ENCODE measurements around the gene CHST15. TPM values are rescaled to one million over a fixed set of nuclear protein-coding genes. Genes with fewer than 3 reads are reported as not detected.
"Not testable (repeated sequence)": the region's sequence is repeated elsewhere in the genome, so short reads cannot be mapped to it uniquely, and the experiment has no call there.

CHST15 gene
- total RNA-seq, 2 experiments from 2014 or later: 0.28 to 0.60 TPM

GRCh38 chr10:124041675-124042445, 51.5 kb downstream of the CHST15 start:
- Mint-ChIP-seq H3K9me3 (no peaks in the 10 kb centered on the region), H3K36me3 (no peaks in the 10 kb centered on the region), H3K4me3 (no peak overlapping the region), H3K4me1 (peaks cover 5% of the 10 kb centered on the region), H3K27me3 (peaks cover 25% of the 10 kb centered on the region), H3K27ac (no peak overlapping the region)
- ATAC-seq (ENCODE audit: low read depth) (no peak), DNase-seq (no peak)
- POLR2A ChIA-PET: no interaction called here

DNA sequence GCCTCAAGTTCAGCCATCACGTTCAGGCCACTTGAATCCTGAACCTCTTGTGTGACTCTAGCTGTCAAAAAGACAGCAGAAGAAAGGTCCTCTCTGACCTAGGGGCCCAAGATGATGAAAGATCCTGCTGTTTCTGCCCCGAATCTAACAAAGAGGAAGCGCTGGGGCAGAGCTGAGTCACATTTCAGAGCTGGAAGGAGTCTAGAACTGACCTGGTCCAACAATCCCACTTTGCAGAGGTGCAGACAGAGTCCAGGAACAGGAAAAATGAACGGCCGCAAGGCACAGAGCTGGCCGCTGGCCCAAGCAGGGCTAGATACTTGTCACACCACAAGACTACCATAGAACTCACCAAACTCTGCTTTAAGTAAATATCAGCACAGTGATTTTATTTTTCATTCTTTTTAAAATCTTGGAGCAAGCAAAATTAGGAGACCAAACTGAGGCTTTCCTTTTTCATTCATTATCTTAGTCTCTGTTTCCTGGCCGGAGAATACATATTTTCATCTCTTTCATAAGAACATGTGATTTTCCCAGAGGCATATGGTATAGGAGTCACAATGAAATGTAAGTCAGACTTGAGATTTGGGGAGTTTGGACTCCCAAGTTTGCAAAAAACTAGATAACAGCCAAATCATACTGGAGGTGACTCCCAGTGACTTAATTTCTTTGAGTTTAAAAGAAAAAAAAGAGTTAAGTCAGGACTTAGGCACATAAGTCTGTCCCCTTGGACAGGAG, 52.8 kb downstream of the CHST15 start:
- H3K4me3 Mint-ChIP-seq: no peak overlapping the region
- H3K36me3 Mint-ChIP-seq: no peaks in the 10 kb centered on the region
- no peak overlapping the region for H3K27ac Mint-ChIP-seq
- no peak for ATAC-seq (ENCODE audit: low read depth)
- peaks cover 26% of the 10 kb centered on the region for H3K27me3 Mint-ChIP-seq
- no peaks in the 10 kb centered on the region for H3K9me3 Mint-ChIP-seq
- POLR2A ChIA-PET: no interaction called here
- H3K4me1 Mint-ChIP-seq: peaks cover 11% of the 10 kb centered on the region
- no peak for DNase-seq

DNA sequence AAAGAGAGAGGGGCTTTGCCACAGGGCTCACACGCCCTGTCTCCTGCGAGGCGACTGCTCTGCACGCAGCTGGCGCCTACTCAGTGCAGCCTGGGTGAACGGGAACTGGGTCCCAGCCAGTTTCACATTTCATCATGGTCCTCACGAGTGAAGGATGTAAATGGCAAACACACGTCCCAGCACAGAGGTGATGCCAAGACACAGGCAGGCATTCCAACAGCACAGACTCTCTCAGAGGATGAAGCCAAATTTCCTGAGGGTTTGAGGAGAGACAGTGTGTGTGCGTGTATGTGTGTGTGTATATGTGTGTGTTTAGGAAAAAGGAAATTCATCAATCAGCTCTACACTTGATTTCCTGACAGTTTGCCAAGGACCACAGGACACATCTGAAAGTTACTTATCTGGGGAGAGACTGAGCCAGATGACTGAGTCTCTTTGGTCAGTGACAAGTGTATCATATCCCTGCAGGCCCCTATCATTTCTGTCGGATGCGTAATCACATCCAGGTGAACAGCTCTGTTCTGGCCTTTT, 53.9 kb downstream of the CHST15 start:
- H3K9me3 Mint-ChIP-seq: no peaks in the 10 kb centered on the region

DNA sequence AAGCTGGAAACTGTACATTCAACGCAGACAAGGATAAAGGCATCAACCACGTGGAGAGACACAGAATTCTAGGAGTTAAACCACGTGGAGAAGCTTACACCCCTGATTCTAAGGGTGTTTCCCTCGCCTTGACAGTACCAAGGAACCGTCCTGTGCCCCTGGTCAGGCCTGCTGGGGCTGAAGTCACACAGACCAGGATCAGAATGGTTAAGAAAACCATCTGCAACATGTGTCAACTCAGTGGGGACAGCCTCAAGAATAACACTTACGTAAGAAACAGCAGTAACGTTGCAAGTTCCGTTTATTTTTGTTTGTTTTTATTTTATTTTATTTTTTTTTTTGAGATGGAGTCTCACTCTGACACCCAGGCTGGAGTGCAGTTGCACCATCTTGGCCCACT, 55.6 kb downstream of the CHST15 start:
- H3K9me3 Mint-ChIP-seq: no peaks in the 10 kb centered on the region

More for the DNA sequence above, 53.9 kb downstream of the CHST15 start:
- no peaks in the 10 kb centered on the region for H3K36me3 Mint-ChIP-seq
- DNase-seq (no peak), ATAC-seq (ENCODE audit: low read depth) (no peak)
- H3K27me3 Mint-ChIP-seq: peaks cover 26% of the 10 kb centered on the region
- H3K27ac Mint-ChIP-seq: no peak overlapping the region
- H3K4me1 Mint-ChIP-seq: peaks cover 13% of the 10 kb centered on the region
- POLR2A ChIA-PET: interaction anchor here (0.6 kb wide), 1 partner anchor 26 kb away, joined by 3 read pairs; no protein-coding TSS in a partner anchor
- H3K4me3 Mint-ChIP-seq: no peak overlapping the region

GRCh38 chr10:124037286-124037685, 56.1 kb downstream of the CHST15 start:
- H3K4me1 Mint-ChIP-seq: peaks cover 8% of the 10 kb centered on the region
- H3K27ac Mint-ChIP-seq: no peak overlapping the region
- DNase-seq (no peak), ATAC-seq (ENCODE audit: low read depth) (no peak)
- no peaks in the 10 kb centered on the region for H3K36me3 Mint-ChIP-seq
- H3K27me3 Mint-ChIP-seq: peaks cover 14% of the 10 kb centered on the region
- POLR2A ChIA-PET: no interaction called here
- H3K4me3 Mint-ChIP-seq: no peak overlapping the region
- H3K9me3 Mint-ChIP-seq: no peaks in the 10 kb centered on the region

More for the DNA sequence above, 55.6 kb downstream of the CHST15 start:
- no peak for ATAC-seq (ENCODE audit: low read depth)
- H3K4me3 Mint-ChIP-seq: no peak overlapping the region
- H3K27me3 Mint-ChIP-seq: peaks cover 18% of the 10 kb centered on the region
- peaks cover 8% of the 10 kb centered on the region for H3K4me1 Mint-ChIP-seq
- no peak for DNase-seq
- POLR2A ChIA-PET: no interaction called here
- no peaks in the 10 kb centered on the region for H3K36me3 Mint-ChIP-seq
- H3K27ac Mint-ChIP-seq: no peak overlapping the region

- H3K27ac Mint-ChIP-seq: no peak overlapping the region
Observed at GRCh38 chr10:124036746-124037145, 56.7 kb downstream of the CHST15 start.

GRCh38 chr10:124035928-124036558, 57.4 kb downstream of the CHST15 start:
- H3K4me1 Mint-ChIP-seq: peaks cover 8% of the 10 kb centered on the region
- POLR2A ChIA-PET: no interaction called here
- ATAC-seq (ENCODE audit: low read depth): peak; percentile 87

More at GRCh38 chr10:124036746-124037145, 56.7 kb downstream of the CHST15 start:
- Mint-ChIP-seq H3K4me1 (peaks cover 8% of the 10 kb centered on the region), H3K36me3 (no peaks in the 10 kb centered on the region), H3K9me3 (no peaks in the 10 kb centered on the region), H3K4me3 (no peak overlapping the region), H3K27me3 (peaks cover 12% of the 10 kb centered on the region)
- DNase-seq (no peak), ATAC-seq (ENCODE audit: low read depth) (no peak)
- POLR2A ChIA-PET: no interaction called here

GRCh38 chr10:124035306-124035927, 58.0 kb downstream of the CHST15 start:
- no peak for ATAC-seq (ENCODE audit: low read depth)
- H3K27ac Mint-ChIP-seq: peak overlapping the region; percentile 80

More at GRCh38 chr10:124035928-124036558, 57.4 kb downstream of the CHST15 start:
- H3K9me3 Mint-ChIP-seq: no peaks in the 10 kb centered on the region
- peak overlapping the region; percentile 80 for H3K27ac Mint-ChIP-seq
- H3K4me3 Mint-ChIP-seq: peak overlapping the region; percentile 54
- H3K27me3 Mint-ChIP-seq: peaks cover 12% of the 10 kb centered on the region
- no peaks in the 10 kb centered on the region for H3K36me3 Mint-ChIP-seq
- peak; percentile 42 for DNase-seq

DNA sequence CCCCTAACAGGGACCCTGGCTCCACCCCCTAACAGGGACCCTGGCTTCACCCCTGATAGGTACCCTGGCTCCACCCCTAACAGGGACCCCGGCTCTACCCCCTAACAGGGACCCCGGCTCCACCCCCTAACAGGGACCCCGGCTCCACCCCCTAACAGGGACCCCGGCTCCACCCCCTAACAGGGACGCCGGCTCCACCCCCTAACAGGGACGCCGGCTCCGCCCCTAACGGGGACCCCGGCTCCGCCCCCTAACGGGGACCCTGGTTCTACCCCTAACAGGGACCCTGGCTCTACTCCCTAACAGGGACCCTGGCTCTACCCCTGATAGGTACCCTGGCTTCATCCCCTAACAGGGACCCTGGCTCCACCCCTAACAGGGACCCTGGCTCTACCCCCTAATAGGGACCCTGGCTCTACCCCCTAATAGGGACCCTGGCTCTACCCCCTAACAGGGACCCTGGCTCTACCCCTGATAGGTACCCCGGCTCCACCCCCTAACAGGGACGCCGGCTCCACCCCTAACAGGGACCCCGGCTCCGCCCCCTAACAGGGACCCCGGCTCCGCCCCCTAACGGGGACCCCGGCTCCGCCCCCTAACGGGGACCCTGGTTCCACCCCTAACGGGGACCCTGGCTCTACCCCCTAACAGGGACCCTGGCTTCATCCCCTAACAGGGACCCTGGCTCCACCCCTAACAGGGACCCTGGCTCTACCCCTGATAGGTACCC, 58.7 kb downstream of the CHST15 start:
- ATAC-seq (ENCODE audit: low read depth); H3K9me3 Mint-ChIP-seq; DNase-seq; H3K27me3 Mint-ChIP-seq; H3K27ac Mint-ChIP-seq; H3K4me3 Mint-ChIP-seq; POLR2A ChIA-PET; H3K36me3 Mint-ChIP-seq; H3K4me1 Mint-ChIP-seq: not testable (repeated sequence)

More at GRCh38 chr10:124035306-124035927, 58.0 kb downstream of the CHST15 start:
- H3K4me1 Mint-ChIP-seq: peaks cover 8% of the 10 kb centered on the region
- H3K9me3 Mint-ChIP-seq: no peaks in the 10 kb centered on the region
- H3K27me3 Mint-ChIP-seq: peaks cover 10% of the 10 kb centered on the region
- peak overlapping the region; percentile 54 for H3K4me3 Mint-ChIP-seq
- POLR2A ChIA-PET: no interaction called here
- DNase-seq: no peak
- H3K36me3 Mint-ChIP-seq: no peaks in the 10 kb centered on the region

GRCh38 chr10:124033887-124034218, 59.5 kb downstream of the CHST15 start:
- no peak overlapping the region for H3K27ac Mint-ChIP-seq
- ATAC-seq (ENCODE audit: low read depth) (no peak), DNase-seq (no peak)
- peaks cover 6% of the 10 kb centered on the region for H3K27me3 Mint-ChIP-seq
- H3K4me1 Mint-ChIP-seq: peaks cover 8% of the 10 kb centered on the region
- no peaks in the 10 kb centered on the region for H3K36me3 Mint-ChIP-seq
- H3K9me3 Mint-ChIP-seq: no peaks in the 10 kb centered on the region
- POLR2A ChIA-PET: no interaction called here
- H3K4me3 Mint-ChIP-seq: no peak overlapping the region

- no peak overlapping the region for H3K27ac Mint-ChIP-seq
- POLR2A ChIA-PET: no interaction called here
- peaks cover 6% of the 10 kb centered on the region for H3K27me3 Mint-ChIP-seq
- no peaks in the 10 kb centered on the region for H3K9me3 Mint-ChIP-seq
- H3K4me1 Mint-ChIP-seq: peaks cover 8% of the 10 kb centered on the region
- no peak overlapping the region for H3K4me3 Mint-ChIP-seq
- ATAC-seq (ENCODE audit: low read depth) (no peak), DNase-seq (no peak)
- no peaks in the 10 kb centered on the region for H3K36me3 Mint-ChIP-seq
Observed at GRCh38 chr10:124032971-124033886, 60.2 kb downstream of the CHST15 start.

Measured in activated naive CD8-positive, alpha-beta T cell treated with anti-CD3 and anti-CD28 coated beads, Interleukin-2, amount 10 ng/mL, durations not matched to agents 7 days and 5 days (primary cell).